NCI-H2081 treated with DMSO at 0.1 percent for 48 hours (cell line): Measurements from ENCODE around the gene PATL2.
A peak's percentile ranks its signal among the peaks of the same experiment; 100 is the strongest.
"Not testable (repeated sequence)": the region's sequence is repeated elsewhere in the genome, so short reads cannot be mapped to it uniquely, and the experiment has no call there.

ENCODE experiments used
- DNase-seq: peaks from one replicate; lab custom pipeline; 2025; lab: John Stamatoyannopoulos, UW

The PATL2 gene

DNA sequence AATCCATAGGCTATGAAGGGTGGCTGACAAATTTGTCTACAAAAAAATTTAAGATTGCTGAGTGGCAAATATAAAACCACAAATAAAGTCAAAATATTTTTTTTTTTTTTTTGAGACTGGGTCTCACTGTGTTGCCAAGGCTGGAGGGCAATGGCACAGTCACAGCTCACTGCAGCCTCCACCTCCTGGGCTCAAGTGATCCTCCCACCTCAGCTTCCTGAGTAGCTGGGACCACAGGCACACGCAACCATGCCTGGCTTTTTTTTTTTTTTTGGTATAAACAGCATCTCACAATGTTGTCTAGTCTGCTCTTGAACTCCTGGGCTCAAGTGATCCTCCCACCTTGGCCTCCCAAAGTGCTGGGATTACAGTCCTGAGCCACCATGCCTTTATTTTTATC is 20.9 kb downstream of the PATL2 start:
- not testable (repeated sequence) for DNase-seq

DNA sequence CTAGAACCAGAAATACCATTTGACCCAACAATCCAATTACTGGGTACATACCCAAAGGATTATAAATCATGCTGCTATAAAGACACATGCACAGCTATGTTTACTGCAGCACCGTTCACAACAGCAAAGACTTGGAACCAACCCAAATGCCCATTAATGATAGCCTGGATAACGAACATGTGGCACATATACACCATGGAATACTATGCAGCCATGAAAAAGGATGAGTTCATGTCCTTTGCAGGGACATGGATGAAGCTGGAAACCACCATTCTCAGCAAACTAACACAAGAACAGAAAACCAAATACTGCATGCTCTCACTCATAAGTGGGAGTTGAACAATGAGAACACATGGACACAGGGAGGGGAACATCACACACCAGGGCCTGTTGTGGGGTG is 21.8 kb downstream of the PATL2 start:
- DNase-seq, result not testable (repeated sequence)

DNA sequence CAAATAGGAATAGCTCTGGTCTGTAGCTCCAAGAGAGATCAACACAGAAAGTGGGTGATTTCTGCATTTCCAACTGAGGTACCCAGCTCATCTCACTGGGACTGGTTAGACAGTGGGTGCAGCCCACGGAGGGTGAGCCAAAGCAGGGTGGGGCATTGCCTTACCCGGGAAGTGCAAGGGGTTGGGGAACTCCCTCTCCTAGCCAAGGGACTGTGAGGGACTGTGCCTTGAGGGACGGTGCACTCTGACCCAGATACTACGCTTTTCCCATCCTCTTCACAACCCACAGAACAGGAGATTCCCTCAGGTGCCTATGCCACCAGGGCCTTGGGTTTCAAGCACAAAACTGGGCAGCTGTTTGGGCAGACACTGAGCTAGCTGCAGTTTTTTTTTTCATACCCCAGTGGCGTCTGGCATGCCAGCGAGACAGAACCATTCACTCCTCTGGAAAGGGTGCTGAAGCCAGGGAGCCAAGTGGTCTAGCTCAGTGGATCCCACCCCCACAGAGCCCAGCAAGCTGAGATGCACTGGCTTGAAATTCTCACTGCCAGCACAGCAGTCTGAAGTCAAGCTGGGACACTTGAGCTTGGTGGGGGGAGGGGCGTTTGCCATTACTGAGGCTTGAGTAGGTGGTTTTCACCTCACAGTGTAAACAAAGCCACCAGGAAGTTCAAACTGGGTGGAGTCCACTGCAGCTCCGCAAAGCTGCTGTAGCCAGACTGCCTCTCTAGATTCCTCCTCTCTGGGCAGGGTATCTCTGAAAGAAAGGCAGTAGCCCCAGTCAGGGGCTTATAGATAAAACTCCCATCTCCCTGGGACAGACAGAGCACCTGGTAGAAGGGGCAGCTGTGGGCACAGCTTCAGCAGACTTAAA is 28.1 kb downstream of the PATL2 start:
- not testable (repeated sequence) for DNase-seq

DNA sequence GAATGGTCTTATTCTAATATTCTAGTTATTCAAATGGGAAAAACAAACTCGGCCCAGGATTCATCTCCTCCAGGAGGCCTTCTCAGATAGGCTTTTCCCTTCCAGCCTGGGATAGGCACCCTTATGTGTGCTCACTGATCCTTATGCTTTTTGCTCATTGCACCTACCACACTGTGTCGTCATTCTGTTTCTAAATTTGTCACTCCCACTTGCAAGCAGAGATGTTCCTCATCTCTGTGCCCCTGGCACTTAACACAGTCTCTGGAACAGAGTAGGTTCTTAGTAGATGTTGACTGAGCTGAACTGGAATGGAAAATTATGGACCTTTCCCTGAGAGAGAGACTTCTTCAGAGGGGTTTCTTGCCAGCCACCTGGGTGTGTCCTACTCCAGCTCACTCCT is 28.9 kb downstream of the PATL2 start:
- DNase-seq, result no peak

DNA sequence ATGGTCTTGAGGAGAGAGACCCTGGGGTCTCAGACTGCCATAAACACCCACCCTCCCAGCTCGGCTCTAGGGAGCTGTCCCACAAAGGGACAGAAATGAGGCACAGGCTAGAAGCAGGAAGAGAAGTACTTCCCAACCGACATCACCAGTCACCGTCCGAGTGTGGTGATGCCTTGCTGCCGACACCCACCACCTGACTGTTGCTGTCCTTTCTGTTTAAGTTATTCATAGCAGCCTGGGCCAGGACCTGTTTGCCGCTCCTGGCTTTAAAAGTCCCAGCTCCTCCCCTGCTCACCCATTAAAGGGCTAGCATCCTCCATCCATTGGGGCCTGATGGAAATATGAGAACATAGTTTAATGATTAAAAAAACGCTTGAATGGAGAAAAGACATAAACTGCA is 34.4 kb downstream of the PATL2 start:
- no peak for DNase-seq

DNA sequence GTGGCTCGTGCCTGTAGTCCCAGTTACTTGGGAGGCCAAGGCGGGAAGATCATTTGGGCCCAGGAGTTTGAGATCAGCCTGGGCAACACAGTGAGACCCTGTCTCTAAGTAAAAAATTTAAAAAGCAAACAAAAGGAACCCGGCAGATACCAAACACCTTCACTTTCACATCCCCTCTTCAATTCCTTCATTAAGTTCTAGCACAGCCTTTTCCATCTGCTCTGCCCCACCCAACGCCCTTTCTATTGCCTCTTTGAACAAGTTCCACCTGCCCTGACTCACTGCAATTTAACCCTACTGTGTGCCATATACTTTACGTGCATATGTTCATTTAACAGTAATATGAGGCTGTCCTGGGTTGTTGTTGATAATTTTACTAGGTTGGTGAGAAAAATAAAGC is 35.2 kb downstream of the PATL2 start:
- DNase-seq, result no peak

DNA sequence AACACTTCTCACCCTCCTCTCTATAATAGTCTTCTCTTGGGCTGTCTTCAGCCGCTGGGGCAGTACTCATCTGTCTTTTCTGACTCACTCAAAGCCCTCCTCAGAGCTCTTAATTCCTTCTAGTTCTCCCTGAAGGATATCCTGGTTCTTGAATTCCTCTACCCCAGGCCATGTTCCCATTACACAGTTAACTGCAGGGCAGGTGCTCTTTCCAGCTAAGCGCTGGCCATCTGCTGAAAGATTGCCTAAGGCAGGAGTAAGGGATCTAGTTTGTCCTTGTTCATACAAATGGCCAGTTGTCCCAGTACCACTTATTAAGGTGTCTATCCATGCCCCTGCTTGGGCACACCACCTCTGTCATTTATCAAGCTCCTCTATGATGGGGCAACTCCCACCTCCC is 37.5 kb downstream of the PATL2 start:
- no peak for DNase-seq

DNA sequence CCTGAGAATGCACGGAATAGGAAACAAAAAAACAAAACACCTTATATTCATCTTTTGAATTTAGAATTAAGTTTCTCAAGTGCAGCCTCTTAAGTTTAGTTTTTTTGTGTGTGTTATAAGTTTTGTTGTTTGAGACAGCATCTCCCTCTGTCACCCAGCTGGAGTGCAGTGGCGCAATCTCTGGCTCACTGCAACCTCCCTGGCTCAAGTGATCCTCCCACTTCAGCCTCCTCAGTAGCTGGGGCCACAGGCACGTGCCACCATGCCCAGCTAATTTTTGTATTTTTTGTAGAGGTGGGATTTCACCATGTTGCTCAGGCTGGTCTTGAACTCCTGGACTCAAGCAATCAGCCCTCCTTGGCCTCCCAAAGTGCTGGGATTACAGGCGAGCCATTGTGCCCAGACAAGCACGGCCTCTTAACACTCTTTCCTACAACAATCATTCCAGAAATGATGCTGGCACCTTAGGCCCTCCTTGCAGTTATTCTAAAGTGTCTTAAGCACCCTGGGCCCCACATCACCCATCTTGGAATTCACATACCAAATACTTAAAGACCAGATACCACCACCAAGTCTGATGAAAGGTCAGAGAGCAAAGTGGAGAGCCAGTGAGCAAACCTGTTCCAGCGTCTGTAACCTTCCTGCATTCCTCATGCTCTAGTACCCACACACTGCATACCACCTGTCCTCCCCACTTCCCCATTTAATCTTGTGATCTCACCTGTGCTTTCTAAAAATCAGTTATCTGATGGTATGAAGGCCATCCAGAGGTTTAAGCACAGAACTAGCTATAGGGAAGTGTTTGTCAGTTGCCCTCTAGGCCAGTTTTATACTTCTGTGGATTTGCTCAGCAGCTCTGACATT is 40.8 kb downstream of the PATL2 start:
- no peak for DNase-seq

DNA sequence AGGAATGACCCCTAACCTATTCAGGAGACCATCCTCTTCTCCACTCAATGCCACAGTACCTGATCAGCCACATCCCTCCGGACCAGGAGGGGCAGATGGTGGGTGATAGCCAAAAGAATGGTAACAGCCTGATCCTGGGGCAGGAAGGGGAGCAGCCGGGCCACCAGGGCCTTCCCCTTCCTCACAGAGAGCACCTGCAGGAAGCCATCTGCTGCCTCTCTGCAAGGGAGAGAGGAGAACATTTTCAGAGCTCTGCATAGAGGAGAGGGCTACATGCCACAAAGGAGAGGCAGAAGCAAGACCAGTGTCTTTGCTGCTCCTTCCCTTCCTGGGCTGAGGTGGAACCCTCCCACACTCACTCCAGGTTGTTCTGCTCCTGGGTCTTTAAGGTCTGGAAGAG is 42.2 kb downstream of the PATL2 start:
- no peak for DNase-seq

DNA sequence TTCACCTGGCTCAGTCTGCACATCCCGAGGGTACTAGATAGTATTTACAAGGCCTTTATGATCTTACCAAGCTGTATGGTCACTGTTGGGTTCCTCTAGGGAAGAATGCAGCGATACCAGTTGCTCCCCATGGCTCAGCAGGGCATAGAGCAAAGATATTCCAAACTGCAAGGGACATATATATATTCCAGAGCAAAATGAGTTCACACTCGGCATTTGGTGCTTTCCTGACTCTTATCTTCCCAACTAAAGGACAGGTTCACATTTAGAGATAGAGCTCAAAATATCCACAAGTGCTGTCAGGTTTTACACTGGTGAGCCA is 44.1 kb downstream of the PATL2 start:
- no peak for DNase-seq

DNA sequence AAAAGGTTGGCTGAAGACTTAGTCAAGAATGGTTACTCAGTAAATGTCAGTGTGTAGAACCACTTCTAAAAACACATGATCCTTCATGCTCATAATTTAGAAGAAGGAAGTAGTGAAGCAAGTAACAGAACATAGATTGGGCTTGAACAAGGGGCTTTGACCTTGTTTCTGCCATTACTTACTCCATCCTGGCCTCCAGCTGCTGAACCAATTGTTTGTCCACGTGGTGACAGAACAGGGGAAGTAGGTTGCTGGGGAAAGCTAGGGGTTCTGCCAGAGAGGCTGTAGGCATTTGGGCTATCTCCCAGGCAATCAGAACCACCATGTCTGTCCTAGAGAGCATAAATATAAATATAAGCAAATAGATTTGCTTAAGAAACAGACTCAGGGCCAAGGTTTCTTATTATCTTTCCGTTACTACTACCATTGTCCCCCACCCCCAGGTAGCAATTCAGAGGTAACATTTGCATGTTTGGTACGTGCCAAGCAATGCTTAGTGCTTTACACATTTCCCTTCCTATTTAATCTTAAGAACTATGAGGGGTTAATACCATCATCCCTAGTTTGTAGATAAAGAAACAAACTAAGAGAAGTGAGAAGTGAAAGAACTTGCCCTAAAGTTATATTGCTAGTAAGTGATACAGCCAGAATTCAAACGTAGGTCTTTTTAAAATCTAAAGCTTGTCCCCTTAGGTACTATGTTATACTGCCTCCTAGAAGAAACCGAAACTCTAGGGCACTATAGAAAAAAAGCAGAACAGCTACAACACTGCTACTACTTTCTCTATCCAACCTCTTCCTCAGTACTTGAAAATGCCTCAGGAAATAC is 44.7 kb downstream of the PATL2 start:
- DNase-seq, result no peak

DNA sequence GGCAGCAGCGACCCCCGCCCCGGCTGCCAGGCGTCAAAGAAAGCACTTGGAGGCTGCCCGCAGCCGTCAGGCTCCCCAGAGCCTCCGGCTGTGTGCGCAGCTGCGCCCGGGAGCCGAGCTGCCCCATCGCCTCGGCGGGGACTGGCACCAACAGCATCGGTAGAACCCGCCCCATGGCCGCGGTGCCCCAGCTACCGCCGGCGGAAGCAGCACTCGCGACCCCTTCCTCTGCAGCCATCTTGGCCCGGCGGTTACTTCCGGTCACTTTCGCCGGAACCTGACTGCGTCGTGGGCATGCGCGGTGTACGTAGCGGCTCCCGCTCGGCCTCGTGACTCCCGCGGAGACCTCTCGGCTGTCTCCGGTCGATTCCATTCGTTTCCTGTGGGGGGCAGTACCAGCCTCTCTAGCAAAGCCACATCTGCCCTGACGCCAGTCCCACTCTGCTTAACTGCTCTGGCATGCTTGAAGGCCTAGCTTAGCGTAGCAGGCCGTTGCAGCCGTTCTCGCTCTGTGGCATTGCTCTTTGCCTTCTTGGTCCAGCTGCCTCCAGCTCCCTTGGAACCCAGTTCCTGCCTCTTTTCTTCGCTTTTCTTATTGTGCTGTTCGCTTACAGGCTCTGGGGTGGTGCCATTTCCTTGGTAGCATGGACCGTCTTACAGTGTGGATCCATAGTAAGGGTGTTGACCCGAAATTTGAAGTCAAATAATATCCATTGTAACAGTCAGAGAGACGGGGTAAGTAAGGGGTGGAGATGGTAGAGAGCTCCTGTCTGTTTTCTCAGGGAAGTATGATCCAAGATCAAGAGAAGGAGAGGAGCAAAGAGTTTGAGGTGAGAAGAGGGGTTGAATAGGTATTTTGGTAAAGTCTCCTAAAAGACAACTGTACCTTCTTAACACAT is 47.5 kb downstream of the PATL2 start, which contains the start of gene SPG11:
Gene SPG11, minus strand, starts transcription at position 253 of the 899 bp plus-strand sequence. Its CDS starts 15 bp downstream, at position 238.
- DNase-seq, result peak; percentile 90

DNA sequence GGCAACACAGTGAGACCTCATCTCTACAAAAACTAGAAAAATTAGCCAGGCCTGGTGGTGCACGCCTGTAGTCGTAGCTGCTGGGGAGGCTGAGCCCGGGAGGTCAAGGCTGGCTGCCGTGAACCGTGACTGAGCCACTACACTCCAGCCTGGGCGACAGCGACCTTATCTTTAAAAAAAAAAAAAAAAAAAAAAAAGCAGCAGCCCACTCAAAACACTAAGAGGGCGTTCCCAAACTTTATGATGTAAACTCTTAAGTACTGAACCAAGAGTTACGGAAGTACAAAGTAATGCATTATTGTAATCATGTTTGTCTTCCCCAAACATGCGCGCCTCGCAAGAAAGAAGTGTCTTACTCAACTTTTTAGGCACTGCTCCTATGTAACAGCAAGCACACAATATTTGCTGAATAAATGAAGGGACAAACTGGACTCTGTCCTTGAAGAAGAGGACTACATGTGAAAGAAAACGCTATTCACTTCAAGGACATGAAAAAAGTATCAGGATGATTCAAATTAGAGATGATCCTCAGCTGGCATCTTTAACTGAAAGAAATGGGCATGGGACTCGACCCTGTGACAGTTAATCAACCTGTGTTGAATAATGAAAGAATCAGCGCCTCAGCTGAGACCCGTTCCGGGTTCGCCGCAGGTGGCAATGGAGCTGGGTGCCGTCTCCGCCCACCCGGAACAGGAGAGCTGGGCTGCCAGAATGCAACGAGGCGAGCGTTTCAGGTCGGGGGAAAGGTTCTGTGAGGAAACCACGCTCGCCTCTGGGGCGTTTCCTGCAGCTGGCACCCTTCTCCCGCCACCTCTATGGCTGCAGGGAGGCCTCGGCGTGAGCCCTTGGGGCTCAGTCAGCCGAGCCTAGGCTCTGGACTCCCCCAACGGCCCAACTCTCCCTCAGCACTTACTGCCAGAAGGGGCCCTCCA is 48.4 kb downstream of the PATL2 start:
- peak; percentile 12 for DNase-seq

DNA sequence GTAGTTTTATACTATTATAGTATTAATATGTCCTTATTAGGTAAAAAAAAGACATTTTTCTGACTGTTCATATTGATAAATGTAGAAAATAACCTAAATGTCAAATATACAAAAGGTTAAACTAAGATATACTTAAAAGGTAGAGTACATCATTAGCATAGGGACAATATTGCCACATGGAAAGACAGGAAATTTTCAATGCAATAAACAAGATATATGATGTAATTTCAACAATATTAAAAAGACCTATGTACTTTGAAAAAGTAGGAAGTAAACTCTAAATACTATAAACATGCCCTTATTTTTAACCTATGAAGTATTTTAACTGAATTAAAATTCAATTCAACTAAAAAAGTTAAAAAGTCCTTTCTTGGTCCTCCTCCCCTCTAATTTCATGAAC is 49.5 kb downstream of the PATL2 start:
- no peak for DNase-seq

DNA sequence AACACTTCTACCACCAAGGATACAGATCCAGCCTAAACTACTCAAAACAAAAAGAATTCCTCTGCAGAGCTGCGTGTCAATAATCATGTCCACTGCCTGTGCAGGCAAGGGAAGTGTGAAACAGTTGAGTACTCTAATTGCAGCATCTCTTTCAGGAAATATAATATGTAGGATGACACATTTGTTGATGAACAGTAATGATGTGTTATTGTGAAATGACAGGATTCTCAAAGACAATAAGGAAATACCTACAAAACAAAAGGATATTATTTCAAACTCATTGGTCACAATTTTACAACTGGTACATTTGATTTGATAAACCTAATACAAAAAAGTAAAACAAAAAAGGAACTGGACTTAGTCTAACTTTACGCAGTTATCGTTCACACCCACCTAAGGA is 52.1 kb downstream of the PATL2 start:
- DNase-seq, result no peak

DNA sequence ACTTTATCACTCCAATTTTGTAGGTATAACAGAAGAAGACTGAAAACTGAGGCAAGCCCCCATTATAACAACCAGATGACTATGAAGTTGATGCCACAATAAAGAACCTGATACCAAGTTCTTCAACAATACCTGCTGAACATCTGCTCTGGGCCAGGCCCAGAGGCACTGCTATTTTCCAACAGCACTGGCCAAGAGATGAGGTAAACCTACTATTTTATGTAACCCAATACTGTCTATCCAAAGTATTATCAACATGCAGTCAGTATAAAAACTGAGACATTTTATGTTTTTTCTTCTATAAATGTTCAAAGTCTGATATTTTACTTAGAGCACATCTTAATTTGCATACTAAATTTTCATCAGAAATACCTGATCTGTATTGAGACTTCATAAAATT is 53.7 kb downstream of the PATL2 start:
- no peak for DNase-seq

DNA sequence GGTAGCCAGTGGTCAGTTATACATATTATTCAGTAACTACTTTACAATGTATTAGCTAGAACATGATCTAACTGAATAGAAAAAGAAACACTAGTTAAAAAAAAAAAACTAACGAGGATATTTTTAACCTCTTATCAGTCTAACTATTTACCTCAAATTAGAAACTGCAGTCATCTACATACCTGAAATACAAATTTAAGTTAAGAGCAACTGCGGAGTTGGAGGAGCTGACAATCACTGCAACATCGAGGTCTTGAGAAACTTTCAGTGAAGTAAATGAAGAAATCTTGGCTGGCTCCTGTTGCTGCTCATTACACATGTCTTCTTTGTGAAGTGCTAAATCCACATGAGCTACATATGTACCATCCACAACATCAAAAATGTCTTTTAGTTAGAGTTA is 54.2 kb downstream of the PATL2 start:
- no peak for DNase-seq

DNA sequence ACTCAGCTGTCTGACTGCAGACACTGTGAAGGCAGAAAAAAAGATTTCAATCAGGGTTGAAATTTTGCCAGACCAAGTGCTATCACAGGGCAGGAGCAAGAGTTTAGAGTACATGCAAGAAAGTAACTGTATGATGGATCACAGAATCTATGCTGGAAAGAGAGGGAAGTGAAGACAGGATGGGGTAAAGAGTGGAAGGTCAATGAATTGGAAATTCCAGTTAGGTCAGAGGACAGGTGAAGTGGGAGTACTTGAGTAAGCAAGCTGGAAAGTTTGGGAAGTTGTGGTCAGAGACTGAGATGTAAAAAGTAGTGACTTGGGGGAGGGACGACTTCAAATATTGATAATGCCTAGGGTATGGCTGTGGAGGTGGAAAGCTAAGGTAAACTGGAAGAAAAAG is 54.8 kb downstream of the PATL2 start:
- DNase-seq, result no peak

DNA sequence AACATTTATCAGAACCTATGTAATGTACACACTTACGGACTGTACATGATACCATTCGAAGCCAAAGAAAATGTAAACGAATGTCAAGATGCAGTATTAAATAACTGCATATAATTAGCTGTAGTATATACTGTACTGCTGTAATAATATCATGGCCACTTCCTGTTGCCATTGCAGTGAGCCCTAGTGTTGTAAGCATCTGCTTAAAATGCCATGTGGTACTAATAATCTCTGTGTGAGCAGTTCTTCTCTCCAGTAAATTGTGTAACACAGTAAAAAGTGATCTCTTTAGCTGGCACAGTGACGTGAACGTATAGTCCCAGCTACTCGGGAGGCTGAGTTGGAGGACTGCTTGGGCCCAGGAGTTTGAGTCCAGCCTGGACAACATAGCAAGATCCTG is 56.3 kb downstream of the PATL2 start:
- DNase-seq, result no peak

DNA sequence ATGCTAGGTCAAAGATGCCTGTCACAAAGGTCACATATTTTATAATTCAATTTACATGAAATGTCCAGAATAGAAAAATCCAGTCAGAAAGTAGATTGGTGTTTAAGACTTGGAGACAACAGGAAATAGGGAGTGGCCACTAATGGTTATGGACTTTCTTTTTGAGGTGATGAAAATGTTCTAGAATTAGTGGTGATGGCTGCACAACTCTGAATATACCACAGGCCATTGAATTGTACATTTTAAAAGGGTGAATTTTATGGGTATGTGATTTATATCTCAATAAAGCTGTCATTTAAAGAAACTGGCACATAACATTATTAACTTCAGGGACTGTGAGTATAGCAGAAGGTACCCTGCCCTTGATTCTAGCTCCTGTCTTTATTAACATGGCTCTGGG is 63.5 kb downstream of the PATL2 start:
- DNase-seq, result no peak
